ENCODE measurements around the gene LMBR1. TPM values are rescaled to one million over a fixed set of nuclear protein-coding genes. Genes with fewer than 3 reads are reported as not detected.
"Not testable (repeated sequence)": the region's sequence is repeated elsewhere in the genome, so short reads cannot be mapped to it uniquely, and the experiment has no call there.

The LMBR1 gene
- total RNA-seq, 4 donors from 2014 or later = 38.0 to 81.3 (median 56.4) TPM

DNA sequence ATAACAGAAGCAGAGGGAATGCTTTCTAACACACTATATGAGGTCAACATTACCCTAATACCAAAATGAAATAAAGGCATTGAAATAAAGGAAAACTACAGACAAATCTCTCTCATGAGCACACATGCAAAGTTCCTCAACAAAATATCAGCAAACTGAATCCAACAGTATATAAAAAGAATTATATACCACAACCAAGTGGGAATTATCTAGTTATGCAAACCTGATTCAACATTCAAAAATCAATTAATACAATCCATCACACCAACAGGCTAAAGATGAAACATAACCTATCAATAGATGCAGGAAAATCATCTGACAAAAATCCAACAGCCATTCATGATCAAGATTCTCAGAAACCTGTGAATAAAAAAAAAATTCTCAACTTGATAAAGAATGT, 34.5 kb downstream of the LMBR1 start:
- intact Hi-C loops (cut with DNase I) = no loop called here
- H3K4me1 ChIP-seq = no peaks in the 10 kb centered on the region
- no peak overlapping the region for H3K27ac ChIP-seq (replicated peaks in 1 of 4)
- DNase-seq (ENCODE audit: extremely low spot score) = no peak
- TF ChIP-seq, protein P1, sequence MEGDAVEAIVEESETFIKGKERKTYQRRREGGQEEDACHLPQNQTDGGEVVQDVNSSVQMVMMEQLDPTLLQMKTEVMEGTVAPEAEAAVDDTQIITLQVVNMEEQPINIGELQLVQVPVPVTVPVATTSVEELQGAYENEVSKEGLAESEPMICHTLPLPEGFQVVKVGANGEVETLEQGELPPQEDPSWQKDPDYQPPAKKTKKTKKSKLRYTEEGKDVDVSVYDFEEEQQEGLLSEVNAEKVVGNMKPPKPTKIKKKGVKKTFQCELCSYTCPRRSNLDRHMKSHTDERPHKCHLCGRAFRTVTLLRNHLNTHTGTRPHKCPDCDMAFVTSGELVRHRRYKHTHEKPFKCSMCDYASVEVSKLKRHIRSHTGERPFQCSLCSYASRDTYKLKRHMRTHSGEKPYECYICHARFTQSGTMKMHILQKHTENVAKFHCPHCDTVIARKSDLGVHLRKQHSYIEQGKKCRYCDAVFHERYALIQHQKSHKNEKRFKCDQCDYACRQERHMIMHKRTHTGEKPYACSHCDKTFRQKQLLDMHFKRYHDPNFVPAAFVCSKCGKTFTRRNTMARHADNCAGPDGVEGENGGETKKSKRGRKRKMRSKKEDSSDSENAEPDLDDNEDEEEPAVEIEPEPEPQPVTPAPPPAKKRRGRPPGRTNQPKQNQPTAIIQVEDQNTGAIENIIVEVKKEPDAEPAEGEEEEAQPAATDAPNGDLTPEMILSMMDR (IDR thresholded peaks at IDR 0.05) = no peak
- no peak for TF ChIP-seq POLR2AphosphoS5 (IDR thresholded peaks at IDR 0.05)
- no peak for TF ChIP-seq EP300 (IDR thresholded peaks at IDR 0.05)
- no peak for TF ChIP-seq POLR2A (IDR thresholded peaks at IDR 0.05; ENCODE audit: low read depth)
- H3K9me3 ChIP-seq = peaks cover 0 to 16% (median 5%) of the 10 kb centered on the region in 4 donors
- no peak overlapping the region for H3K4me3 ChIP-seq
- peaks cover 0 to 20% (median 4%) of the 10 kb centered on the region in 4 donors for H3K36me3 ChIP-seq
- H3K27me3 ChIP-seq = no peaks in the 10 kb centered on the region

DNA sequence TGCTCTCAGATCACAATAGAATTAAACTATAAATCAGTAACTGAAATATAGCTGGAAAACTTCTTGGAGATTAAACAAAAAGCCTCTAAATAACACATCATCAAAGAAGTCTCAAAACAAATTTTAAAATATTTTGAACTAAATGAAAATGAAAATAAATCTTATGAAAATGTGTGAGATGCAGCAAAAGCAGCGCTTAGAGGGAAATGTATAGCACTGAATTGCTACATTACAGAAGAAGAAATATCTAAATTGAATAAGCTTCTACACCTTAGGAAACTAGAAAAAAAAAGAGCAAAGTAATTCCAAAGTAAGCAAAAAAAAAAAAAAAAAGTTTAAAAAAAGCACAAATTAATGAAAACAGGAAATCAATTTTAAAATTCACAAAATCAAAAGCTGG, 35.2 kb downstream of the LMBR1 start:
- intact Hi-C loops (cut with DNase I) = no loop called here
- Histone ChIP-seq H3K9me3 (peaks cover 0 to 16% (median 5%) of the 10 kb centered on the region in 4 donors), H3K36me3 (peaks cover 0 to 19% (median 4%) of the 10 kb centered on the region in 4 donors), H3K4me3 (no peak overlapping the region), H3K27me3 (no peaks in the 10 kb centered on the region), H3K4me1 (no peaks in the 10 kb centered on the region), H3K27ac (replicated peaks in 1 of 4) (no peak overlapping the region)
- DNase-seq (ENCODE audit: extremely low spot score) = no peak
- TF ChIP-seq EP300 (IDR thresholded peaks at IDR 0.05) = no peak
- WGBS = 91% methylated on average over 1 of the region's 1 CpG

DNA sequence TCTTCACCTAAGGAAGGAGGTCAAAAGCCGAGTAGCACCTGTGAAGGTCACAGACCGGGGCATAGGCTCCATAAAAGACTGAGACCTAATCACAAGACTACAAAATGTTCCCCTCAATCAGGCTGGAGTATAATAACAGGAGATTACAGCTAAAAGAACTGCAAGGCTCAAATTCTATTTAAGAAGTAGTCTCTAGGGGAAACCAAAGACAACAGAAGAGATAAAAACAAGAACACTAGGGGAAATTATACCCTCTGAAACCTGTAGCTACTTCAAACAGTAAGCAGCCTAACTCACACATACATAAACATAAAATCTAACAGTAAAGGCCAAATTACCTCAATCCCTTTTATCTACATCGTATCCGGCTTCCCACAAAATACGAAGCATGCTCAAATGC, 38.3 kb downstream of the LMBR1 start:
- Histone ChIP-seq H3K27ac (replicated peaks in 1 of 4) (no peak overlapping the region), H3K4me3 (no peak overlapping the region), H3K9me3 (peaks cover 0 to 16% (median 5%) of the 10 kb centered on the region in 4 donors), H3K36me3 (no peaks in the 10 kb centered on the region), H3K4me1 (no peaks in the 10 kb centered on the region), H3K27me3 (no peaks in the 10 kb centered on the region)
- 98% methylated on average over 5 of the region's 5 CpGs for WGBS
- TF ChIP-seq EP300 (IDR thresholded peaks at IDR 0.05) (no peak), POLR2AphosphoS5 (IDR thresholded peaks at IDR 0.05) (no peak), POLR2A (IDR thresholded peaks at IDR 0.05; ENCODE audit: low read depth) (no peak)
- TF ChIP-seq, protein P1 (IDR thresholded peaks at IDR 0.05) = no peak
- intact Hi-C loops (cut with DNase I) = no loop called here
- no peak for DNase-seq (ENCODE audit: extremely low spot score)

DNA sequence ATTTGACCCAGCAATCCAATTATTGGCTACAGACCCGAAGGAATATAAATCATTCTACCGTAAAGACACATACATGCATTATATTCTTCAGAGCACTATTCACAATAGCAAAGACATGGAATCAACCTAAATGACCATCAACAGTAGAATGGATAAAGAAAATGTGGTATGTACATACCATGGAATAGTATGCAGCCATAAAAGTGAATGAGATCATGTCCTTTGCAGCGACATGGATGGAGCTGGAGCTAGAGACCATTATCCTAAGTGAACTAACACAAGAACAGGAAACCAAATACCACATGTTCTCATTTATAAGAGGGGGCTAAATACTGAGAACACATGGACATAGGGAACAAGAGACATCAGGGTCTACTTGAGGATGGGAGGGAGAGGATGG, 44.0 kb downstream of the LMBR1 start:
- intact Hi-C loops (cut with DNase I) = no loop called here
- no peaks in the 10 kb centered on the region for H3K27me3 ChIP-seq
- WGBS = 97% methylated on average over 3 of the region's 3 CpGs

DNA sequence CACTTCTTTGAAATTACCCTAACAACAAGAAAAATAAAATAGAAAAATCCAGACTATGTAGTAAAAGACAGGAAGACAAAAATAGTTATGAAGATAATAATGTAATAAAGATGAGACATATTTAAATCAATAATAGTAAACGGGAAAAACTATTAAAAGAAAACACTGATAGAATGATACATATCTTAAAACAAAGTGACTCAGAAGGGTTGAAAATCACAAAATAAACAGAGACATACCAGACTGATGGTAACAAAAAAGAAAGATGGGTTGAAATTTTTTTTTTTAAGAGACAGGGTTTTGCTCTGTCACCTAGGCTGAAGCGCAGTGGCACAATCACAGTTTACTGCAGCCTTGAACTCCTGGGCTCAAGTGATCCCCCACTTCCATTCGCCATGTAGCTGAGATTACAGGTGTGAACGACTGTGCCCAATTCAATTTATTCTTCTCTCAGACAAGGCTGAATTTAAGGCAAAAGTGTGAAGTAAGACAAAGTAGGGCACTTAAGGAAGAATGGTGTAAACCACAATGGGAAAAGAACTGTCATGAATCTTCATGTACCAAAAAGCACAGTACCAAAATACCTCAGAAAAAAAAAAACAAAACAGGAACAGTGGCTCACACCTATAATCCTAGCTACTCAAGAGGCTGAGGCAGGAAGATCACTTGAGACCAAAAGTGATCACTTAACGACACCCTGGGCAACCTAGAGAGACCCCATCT, 47.4 kb downstream of the LMBR1 start:
- TF ChIP-seq POLR2AphosphoS5 (IDR thresholded peaks at IDR 0.05) = no peak
- TF ChIP-seq POLR2A (IDR thresholded peaks at IDR 0.05; ENCODE audit: low read depth) = no peak
- TF ChIP-seq, protein P1 (IDR thresholded peaks at IDR 0.05) = no peak
- TF ChIP-seq EP300 (IDR thresholded peaks at IDR 0.05) = no peak
- intact Hi-C loops (cut with DNase I) = no loop called here
- H3K4me3 ChIP-seq = no peak overlapping the region
- H3K36me3 ChIP-seq = no peaks in the 10 kb centered on the region
- no peaks in the 10 kb centered on the region for H3K9me3 ChIP-seq
- DNase-seq (ENCODE audit: extremely low spot score) = no peak
- H3K4me1 ChIP-seq = peaks cover 0 to 5% (median 0%) of the 10 kb centered on the region in 4 donors
- H3K27me3 ChIP-seq = no peaks in the 10 kb centered on the region
- WGBS = 84% methylated on average over 5 of the region's 5 CpGs
- H3K27ac ChIP-seq (replicated peaks in 1 of 4) = no peak overlapping the region

More for the DNA sequence above, 44.0 kb downstream of the LMBR1 start:
- H3K4me1 ChIP-seq = no peaks in the 10 kb centered on the region
- no peak for DNase-seq (ENCODE audit: extremely low spot score)
- H3K9me3 ChIP-seq = no peaks in the 10 kb centered on the region
- no peak overlapping the region for H3K4me3 ChIP-seq
- TF ChIP-seq POLR2AphosphoS5 (IDR thresholded peaks at IDR 0.05) (no peak), EP300 (IDR thresholded peaks at IDR 0.05) (no peak), POLR2A (IDR thresholded peaks at IDR 0.05; ENCODE audit: low read depth) (no peak)
- TF ChIP-seq, protein P1 (IDR thresholded peaks at IDR 0.05) = no peak
- H3K27ac ChIP-seq (replicated peaks in 1 of 4) = no peak overlapping the region
- no peaks in the 10 kb centered on the region for H3K36me3 ChIP-seq

DNA sequence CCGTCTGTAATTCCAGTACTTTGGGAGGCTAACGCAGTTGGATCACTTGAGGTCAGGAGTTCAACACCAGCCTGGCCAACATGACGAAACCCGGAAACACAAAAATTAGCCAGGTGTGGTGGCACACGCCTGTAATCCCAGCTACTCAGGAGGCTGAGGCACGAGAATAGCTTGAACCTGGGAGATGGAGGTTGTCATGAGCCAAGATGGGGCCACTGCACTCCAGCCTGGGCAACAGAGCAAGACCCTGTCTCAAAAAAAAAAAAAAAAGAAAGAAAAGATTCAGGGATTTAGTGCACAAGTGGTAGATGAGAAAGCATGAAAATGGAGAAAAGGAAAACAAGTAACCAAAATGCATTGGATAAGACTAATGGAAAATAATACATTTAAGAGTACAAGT, 49.4 kb downstream of the LMBR1 start:
- H3K27ac ChIP-seq (replicated peaks in 1 of 4); intact Hi-C loops (cut with DNase I); H3K4me1 ChIP-seq; H3K27me3 ChIP-seq; DNase-seq (ENCODE audit: extremely low spot score); H3K4me3 ChIP-seq; H3K9me3 ChIP-seq; H3K36me3 ChIP-seq: not testable (repeated sequence)
- WGBS = 91% methylated on average over 5 of the region's 6 CpGs
